Epithelial cell of proximal tubule (primary cell): Measurements from ENCODE around the gene SAPCD2. TPM values are rescaled to one million over a fixed set of nuclear protein-coding genes. Genes with fewer than 3 reads are reported as not detected.

ENCODE experiments used
- DNase-seq: peaks from one replicate; pipeline ENCODE4 v3.0.0-alpha.2; 2011; ENCODE audit warnings: low read depth
- H3K4me3 ChIP-seq: 2 replicates; pipeline ENCODE4 v1.5.1; 2011; ENCODE audit warnings: low read depth, mild to moderate bottlenecking, low read length
- total RNA-seq: library from RNA; depleted of rRNA; stranded (reverse); fragments of >200 nt; gene quantifications from 2 replicates; pipeline ENCODE4 v1.2.3, GENCODE V29; 2015
- TF ChIP-seq, protein P1 (sequence below): conservative IDR thresholded peaks from 2 replicates; pipeline ENCODE4 v1.5.1; 2012; ENCODE audit warnings: low read depth, mild to moderate bottlenecking, low read length

SAPCD2 gene
- total RNA-seq, 1 donor from 2014 or later = 25.6 TPM

GRCh38 chr9:137052998-137053943, 17.1 kb downstream of the SAPCD2 start:
- TF ChIP-seq, protein P1, sequence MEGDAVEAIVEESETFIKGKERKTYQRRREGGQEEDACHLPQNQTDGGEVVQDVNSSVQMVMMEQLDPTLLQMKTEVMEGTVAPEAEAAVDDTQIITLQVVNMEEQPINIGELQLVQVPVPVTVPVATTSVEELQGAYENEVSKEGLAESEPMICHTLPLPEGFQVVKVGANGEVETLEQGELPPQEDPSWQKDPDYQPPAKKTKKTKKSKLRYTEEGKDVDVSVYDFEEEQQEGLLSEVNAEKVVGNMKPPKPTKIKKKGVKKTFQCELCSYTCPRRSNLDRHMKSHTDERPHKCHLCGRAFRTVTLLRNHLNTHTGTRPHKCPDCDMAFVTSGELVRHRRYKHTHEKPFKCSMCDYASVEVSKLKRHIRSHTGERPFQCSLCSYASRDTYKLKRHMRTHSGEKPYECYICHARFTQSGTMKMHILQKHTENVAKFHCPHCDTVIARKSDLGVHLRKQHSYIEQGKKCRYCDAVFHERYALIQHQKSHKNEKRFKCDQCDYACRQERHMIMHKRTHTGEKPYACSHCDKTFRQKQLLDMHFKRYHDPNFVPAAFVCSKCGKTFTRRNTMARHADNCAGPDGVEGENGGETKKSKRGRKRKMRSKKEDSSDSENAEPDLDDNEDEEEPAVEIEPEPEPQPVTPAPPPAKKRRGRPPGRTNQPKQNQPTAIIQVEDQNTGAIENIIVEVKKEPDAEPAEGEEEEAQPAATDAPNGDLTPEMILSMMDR = no peak
- peak overlapping the region; percentile 37 for H3K4me3 ChIP-seq
- DNase-seq = no peak

DNA sequence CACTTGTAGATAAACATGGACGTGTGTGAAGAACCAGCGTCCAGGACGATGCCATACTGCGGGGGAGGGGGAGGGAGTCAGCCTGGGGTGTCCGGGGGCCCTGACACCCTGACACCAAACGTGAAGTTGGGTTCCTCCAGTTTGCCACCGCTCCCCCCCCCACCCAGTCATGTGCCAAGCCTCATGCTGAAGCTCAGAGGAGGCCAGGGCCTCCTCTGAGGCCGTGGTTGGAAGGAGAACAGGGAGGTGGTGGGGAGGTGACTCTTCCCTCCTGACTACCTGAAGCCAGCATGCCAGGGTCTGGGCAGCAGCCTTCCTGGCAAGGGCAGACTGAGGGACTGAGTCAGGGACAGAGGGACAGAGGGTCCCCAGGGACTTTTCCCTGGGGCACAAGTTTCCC, 18.1 kb downstream of the SAPCD2 start:
- no peak overlapping the region for H3K4me3 ChIP-seq
- TF ChIP-seq, protein P1 = no peak
- DNase-seq = no peak

- no peak for DNase-seq
- no peak overlapping the region for H3K4me3 ChIP-seq
- TF ChIP-seq, protein P1 = no peak
Observed at GRCh38 chr9:137051145-137051724, 19.1 kb downstream of the SAPCD2 start.

GRCh38 chr9:137050570-137050969, 19.8 kb downstream of the SAPCD2 start:
- H3K4me3 ChIP-seq = no peak overlapping the region
- TF ChIP-seq, protein P1 = no peak
- DNase-seq = no peak

- no peak overlapping the region for H3K4me3 ChIP-seq
- DNase-seq = no peak
- TF ChIP-seq, protein P1 = peak; percentile 52
Observed at GRCh38 chr9:137049544-137050449, 20.6 kb downstream of the SAPCD2 start.

DNA sequence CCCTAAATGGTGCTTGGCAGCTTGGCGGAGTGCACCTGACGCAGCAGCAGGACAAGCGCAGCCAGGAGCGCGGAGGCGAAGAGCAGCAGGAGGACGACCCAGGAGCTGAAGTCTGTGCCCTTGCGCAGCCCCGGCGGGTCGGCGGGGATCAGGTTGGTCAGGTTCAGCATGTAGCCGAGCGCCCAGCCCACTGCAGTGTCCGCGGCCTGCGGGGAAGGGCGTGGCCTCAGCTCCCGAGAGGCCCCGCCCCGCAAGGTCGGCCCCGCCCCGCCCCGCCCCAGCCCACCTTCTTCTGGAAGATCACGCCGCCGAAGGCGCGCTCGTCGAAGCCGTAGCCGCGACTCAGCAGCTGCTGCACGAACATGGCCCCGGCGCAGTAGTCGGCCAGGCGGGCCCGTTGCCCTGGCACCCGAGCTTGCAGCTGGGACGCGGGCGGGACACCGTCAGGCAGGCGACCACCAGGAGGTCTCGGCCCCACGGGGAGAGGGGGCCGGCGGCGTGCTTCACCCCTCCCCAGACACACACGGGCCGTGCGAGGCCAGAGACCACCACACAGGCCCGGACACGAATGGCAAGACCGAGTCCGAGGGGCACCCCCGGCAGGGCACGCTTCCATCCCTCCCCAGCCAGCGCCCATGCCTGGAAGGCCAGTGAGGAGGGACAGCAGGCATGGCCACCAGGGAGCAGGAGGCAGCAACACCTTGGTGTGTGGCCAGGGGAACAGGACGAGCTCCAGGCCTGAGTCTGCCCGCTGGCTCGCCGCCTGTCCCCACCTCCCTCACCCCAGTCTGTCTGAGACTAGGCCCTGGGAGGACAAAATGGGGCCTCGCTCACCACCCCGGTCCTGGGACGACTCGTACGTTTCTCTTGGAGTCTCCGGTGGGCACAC, 21.5 kb downstream of the SAPCD2 start:
- TF ChIP-seq, protein P1 = no peak
- no peak for DNase-seq
- H3K4me3 ChIP-seq = no peak overlapping the region
